Stimulated activated naive B cell treated with anti-CD40 and anti-IgM and Interleukin-4, amounts not matched to agents 10 μg/mL and 1 μg/mL and 100 μg/mL, for 72 hours (primary cell): ENCODE measurements around the gene LSM10.
A peak's percentile ranks its signal among the peaks of the same experiment; 100 is the strongest.

ENCODE experiments used
- ATAC-seq, 2 donors: fragments of 150-1000 bp; cut with Tn5 transposase; replicated peaks; 2 replicates each; pipeline ENCODE4 v1.10.0; 2021; ENCODE audit warnings: moderate library complexity in 1 of 2
- DNase-seq: peaks from one replicate; pipeline ENCODE4 v3.0.0; 2021
- H3K27ac Mint-ChIP-seq: one replicate; pipeline ENCODE4 v1.8.0; 2022; ENCODE audit warnings: mild to moderate bottlenecking, mixed read lengths
- H3K27me3 Mint-ChIP-seq, 2 donors: one replicate each; pipeline ENCODE4 v1.8.0; 2022; ENCODE audit warnings: mixed read lengths in 2 of 2
- H3K36me3 Mint-ChIP-seq, 2 donors: one replicate each; pipeline ENCODE4 v1.8.0; 2022; ENCODE audit warnings: mixed read lengths in 2 of 2, mild to moderate bottlenecking in 1 of 2
- H3K4me1 Mint-ChIP-seq, 2 donors: one replicate each; pipeline ENCODE4 v1.8.0; 2022; ENCODE audit warnings: mixed read lengths in 2 of 2, mild to moderate bottlenecking in 1 of 2
- H3K4me3 Mint-ChIP-seq, 2 donors: one replicate each; pipeline ENCODE4 v1.8.0; 2022; ENCODE audit warnings: mild to moderate bottlenecking in 2 of 2, mixed read lengths in 2 of 2, moderate library complexity in 1 of 2
- H3K9me3 Mint-ChIP-seq, 2 donors: one replicate each; pipeline ENCODE4 v1.8.0; 2022; ENCODE audit warnings: mixed read lengths in 2 of 2, mild to moderate bottlenecking in 1 of 2

LSM10 gene

DNA sequence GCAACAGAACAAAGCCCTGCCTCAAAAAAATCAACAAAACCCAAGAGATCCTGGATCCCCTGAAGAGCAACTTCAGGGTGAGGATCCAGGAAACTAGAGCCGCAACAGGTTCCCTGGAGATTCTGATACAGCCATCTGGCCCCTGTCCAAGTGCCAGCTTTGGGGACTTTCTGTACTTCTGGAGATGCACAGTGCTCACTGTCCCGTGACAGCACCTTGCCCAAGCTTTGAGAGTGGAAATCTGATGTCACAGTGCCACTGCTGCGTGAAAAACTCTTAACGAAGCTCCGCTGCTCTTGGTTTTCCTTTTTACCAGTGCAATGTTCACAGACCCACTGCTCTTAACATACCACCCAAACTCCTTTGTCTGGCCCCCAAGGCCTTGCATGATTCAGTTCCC lies 38.3 kb downstream of the LSM10 start:
- H3K36me3 Mint-ChIP-seq, result peaks cover 38 to 50% of the 10 kb centered on the region in 2 donors
- peak; percentile 83 to 89 for ATAC-seq
- H3K27ac Mint-ChIP-seq, result peak overlapping the region; percentile 95

DNA sequence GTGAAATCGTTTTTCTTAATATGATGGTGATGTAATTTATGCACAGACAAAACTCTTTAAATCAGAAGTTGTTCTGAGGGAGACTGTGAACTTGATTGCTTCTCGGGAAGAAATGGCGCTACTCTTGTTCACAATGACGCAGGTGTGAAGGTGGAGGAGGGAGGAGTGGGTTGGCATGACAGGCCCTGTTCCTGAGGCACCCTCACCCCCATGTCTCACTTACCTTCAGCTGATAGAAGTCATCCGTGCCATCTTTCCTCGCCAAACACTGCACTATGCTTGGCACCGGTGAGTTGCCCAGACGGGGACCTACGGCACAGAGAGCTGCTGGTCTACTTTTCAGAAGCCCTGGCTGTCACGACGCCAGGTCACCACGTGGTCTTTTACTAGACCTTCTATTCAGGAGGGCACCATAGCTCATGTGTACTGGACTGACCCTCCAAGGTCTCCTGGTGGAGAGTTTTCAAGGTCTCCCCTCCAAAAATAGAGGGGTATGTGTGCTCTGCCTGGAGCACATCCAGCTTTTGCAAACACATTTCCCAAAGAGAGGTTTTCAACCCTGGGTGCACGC lies 39.1 kb downstream of the LSM10 start:
- DNase-seq, result no peak
- Mint-ChIP-seq H3K4me1 (peaks cover 18 to 32% of the 10 kb centered on the region in 2 donors), H3K36me3 (peaks cover 44 to 58% of the 10 kb centered on the region in 2 donors), H3K27ac (peak overlapping the region; percentile 95), H3K9me3 (no peaks in the 10 kb centered on the region), H3K4me3 (peak overlapping the region in 1 of 2 donors; percentile 43), H3K27me3 (no peaks in the 10 kb centered on the region)
- no peak for ATAC-seq

More for the DNA sequence above, 38.3 kb downstream of the LSM10 start:
- peaks cover 18 to 32% of the 10 kb centered on the region in 2 donors for H3K4me1 Mint-ChIP-seq
- no peaks in the 10 kb centered on the region for H3K27me3 Mint-ChIP-seq
- no peaks in the 10 kb centered on the region for H3K9me3 Mint-ChIP-seq
- peak overlapping the region; percentile 60 to 70 for H3K4me3 Mint-ChIP-seq
- DNase-seq, result no peak

DNA sequence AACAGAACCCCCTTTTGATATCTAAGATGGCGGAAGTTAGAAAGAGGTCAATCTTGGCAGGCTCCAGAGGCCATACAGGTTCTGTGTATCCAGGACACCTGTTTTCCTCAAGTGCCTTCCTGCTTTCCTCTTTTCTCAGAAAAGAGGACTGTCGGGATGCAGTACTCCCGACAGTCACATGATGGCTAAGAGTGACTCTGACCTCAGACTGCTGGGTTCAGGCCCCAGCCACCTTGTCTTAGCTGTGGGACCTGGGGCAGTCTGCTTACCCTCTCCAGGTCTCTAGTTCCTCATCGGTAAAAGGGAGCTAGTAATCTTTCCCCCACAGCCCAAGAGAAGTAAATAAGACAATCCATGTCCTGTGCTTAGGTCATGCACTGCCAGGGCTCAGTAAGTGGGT lies 41.9 kb downstream of the LSM10 start:
- no peaks in the 10 kb centered on the region for H3K27me3 Mint-ChIP-seq
- ATAC-seq (no peak), DNase-seq (no peak)
- H3K4me1 Mint-ChIP-seq, result peaks cover 29 to 41% of the 10 kb centered on the region in 2 donors
- H3K4me3 Mint-ChIP-seq, result no peak overlapping the region
- H3K36me3 Mint-ChIP-seq, result peaks cover 47 to 61% of the 10 kb centered on the region in 2 donors
- no peaks in the 10 kb centered on the region for H3K9me3 Mint-ChIP-seq
- peak overlapping the region; percentile 70 for H3K27ac Mint-ChIP-seq

DNA sequence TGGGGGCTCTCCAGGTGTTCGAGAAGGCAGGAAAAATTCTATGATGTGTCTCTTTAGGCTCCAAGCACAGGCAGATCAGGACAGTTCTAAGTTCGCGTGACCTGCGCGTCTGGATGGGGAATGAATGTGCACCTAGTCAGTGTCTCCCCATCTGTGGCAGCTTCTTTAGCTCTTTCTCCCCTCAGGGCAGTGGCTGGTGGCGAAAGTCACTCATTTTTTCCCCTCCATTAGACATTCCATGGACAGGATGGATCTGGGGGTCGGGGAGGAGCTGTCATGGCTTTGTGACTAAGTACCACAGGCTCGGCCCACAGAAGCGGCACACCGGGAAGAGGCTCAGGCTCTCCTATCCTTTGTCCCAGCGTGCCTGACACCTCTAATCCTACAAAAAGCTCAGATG lies 43.2 kb downstream of the LSM10 start:
- Mint-ChIP-seq H3K36me3 (peaks cover 42 to 62% of the 10 kb centered on the region in 2 donors), H3K9me3 (no peaks in the 10 kb centered on the region), H3K4me3 (no peak overlapping the region), H3K4me1 (peaks cover 30 to 40% of the 10 kb centered on the region in 2 donors), H3K27me3 (no peaks in the 10 kb centered on the region), H3K27ac (peak overlapping the region; percentile 17)
- no peak for ATAC-seq
- DNase-seq, result no peak

DNA sequence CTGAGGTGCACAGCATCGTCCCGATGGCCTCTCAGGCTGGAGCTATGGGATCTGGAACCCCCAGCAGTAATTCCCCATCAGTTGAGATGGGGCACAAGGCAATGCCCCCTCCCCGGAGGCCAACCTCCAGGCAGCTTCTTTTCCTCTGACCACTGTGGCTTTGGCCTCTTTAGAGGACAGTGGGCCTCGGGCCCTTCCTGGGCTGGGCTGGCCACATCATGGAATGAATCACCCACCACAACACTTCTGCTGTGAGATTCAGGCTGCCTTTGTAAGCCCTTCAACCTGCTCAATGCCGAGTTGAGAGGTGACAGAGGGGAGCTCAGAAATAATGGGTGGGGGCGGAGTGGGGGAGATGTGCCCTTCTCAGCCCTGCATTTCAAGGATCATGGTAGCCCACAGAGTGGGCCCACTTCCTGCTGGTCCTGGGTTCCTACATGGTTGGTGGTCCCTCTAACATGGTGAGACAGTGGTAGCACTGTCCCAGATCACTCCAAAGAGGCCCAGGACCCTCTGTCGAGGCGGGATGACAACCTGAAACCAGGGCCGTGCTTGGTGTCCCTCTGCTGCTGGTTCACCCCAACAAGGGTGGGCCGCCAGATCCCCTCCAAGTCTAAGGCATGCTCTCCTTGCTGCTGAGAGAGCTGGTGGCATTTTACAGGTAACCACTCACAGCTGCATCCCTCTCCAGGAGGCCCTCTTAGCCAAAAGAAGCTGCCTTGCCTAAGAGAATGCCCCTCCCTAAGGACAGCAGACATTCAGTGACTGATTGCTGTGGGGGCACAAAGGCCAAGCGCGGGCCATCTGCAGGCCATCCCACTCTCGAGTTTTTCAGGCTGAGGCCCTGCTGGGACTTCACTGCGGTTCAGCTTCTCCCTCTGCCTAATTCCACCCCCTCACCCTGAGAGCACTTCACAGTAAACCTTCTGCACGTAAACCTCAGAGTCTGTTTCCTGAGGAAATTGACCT lies 44.5 kb downstream of the LSM10 start:
- Mint-ChIP-seq H3K4me3 (no peak overlapping the region), H3K27me3 (no peaks in the 10 kb centered on the region), H3K9me3 (no peaks in the 10 kb centered on the region), H3K27ac (no peak overlapping the region), H3K4me1 (peaks cover 31 to 39% of the 10 kb centered on the region in 2 donors), H3K36me3 (peaks cover 39 to 60% of the 10 kb centered on the region in 2 donors)
- DNase-seq, result no peak
- no peak for ATAC-seq

DNA sequence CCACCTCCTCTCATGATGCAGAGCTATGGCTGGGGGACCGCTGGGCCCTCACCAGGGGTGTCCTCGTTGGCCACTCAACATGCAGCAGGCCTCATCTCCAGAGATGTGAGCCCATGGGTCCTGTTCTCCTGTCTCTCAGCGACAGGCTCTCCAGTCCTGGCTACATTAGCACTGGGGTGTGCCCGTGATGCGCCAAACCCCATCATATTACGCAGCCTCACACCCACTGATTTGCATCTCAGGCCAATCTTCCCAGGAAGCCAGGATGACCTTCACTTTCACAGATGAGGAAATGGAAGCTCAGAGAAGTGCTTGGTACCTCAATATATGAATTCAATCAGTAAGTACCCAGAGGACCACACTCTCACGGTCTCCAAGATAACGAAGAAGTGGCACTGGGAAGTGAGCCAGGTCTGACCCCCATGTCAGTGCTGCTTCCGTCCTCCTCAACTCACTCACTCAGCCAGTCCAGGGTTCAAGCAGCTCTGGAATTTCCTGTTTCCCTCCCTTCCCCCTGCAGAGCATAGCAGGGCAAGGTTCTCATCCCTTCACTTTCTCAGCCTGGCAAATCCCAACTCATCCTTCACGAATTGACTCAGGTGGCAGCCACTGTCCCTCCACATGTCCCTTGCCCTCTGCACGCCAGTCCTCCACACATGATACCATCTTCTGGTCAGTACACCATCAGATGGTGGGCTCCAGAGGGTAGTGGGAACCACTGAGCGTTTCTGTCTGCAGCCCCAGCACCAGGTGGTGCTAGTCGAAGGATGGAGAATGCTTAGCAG lies 45.4 kb downstream of the LSM10 start:
- H3K27ac Mint-ChIP-seq, result no peak overlapping the region
- ATAC-seq, result no peak
- DNase-seq, result no peak
- no peaks in the 10 kb centered on the region for H3K9me3 Mint-ChIP-seq
- peaks cover 37 to 61% of the 10 kb centered on the region in 2 donors for H3K36me3 Mint-ChIP-seq
- no peaks in the 10 kb centered on the region for H3K27me3 Mint-ChIP-seq
- H3K4me1 Mint-ChIP-seq, result peaks cover 31 to 39% of the 10 kb centered on the region in 2 donors
- no peak overlapping the region for H3K4me3 Mint-ChIP-seq

DNA sequence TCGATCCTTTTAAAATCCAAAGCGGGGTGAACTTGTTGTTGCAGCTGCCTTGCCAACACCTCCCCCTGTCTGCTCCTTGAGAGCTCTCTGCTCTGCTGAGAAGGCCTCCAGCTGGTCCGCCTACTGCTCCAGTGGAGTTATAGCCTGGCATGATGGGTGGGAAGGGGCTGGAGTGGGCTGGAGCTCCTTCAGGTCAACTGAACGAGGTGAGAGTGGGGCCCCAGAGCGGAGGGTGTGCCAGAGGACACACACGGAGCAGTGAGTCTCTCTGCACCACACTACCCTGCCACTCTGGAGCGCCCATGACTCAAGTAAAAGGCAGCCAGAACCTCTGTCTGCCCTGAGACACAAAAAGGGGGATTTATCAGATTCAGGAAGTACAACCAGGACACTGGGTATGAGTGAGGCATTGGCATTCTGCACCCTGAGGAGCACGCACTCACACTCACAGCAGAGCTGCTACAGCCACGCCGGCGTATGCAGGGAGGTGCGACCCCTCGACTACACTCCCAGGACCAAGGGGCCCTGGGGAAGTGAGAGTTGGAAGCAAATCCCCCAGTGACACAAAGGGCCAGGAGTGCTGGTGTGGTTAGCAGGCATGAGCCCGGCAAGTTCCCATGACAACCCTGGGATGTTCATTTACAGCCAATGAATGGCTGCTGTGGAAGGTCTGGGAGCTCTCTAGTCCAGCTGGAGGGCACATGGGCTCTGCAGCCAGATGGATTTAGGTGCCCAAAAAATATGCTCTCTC lies 46.3 kb downstream of the LSM10 start:
- DNase-seq (no peak), ATAC-seq (peak; percentile 4 to 18)
- H3K4me1 Mint-ChIP-seq, result peaks cover 31 to 39% of the 10 kb centered on the region in 2 donors
- no peaks in the 10 kb centered on the region for H3K9me3 Mint-ChIP-seq
- peak overlapping the region; percentile 83 for H3K27ac Mint-ChIP-seq
- H3K36me3 Mint-ChIP-seq, result peaks cover 41 to 61% of the 10 kb centered on the region in 2 donors
- H3K4me3 Mint-ChIP-seq, result peak overlapping the region in 1 of 2 donors; percentile 37
- H3K27me3 Mint-ChIP-seq, result no peaks in the 10 kb centered on the region

DNA sequence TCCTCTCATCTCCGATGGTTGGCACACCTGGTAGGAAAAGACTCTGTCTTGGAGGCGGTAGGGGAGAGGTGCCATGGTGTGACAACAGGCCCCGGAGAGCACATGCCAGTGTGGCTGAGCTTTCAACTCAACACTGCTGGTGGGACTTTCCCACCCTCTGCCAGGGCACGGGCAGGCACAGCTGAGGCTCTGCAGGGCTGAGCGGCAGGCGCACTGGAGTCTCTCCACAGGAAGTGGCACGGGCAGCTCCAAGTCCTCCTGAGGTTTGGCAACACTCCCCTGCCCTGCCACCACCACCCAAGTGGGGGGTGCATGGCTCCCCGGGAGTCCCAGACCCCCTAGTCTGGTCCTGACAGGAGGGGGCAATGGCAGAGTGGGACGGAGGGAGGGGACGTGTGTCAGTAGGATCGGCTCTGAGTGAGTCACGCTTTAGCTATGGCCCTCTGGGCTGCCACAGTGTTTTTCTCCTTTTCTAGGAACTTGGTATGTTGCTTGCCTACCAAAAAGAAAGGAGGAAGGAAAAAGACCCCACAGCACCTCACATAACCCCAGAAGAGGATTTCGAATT lies 47.0 kb downstream of the LSM10 start:
- DNase-seq (no peak), ATAC-seq (peak; percentile 77 to 81)
- Mint-ChIP-seq H3K36me3 (peaks cover 44 to 64% of the 10 kb centered on the region in 2 donors), H3K27ac (peak overlapping the region; percentile 32), H3K27me3 (no peaks in the 10 kb centered on the region), H3K4me3 (peak overlapping the region in 1 of 2 donors; percentile 37), H3K9me3 (no peaks in the 10 kb centered on the region), H3K4me1 (peaks cover 31 to 39% of the 10 kb centered on the region in 2 donors)

DNA sequence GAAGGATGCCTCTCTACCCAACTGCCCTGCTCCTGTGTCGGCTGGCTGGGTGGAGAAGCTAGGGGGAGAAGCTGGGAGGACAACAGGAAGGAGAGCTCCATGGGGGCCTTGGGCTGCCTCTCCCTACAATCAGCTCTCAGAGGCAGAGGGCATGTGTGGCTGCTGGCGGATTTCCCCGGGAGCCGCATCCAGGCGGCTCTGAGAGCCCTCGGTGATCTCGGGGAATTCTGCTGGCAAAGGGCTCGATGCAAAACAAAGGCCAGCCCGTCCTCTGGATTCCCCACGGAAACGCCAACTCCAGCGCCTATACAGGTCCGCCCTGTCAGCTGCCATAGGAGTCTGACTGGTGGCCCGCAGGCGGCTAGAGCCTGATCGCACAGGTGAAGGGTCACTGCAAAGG lies 47.9 kb downstream of the LSM10 start:
- ATAC-seq, result no peak

DNA sequence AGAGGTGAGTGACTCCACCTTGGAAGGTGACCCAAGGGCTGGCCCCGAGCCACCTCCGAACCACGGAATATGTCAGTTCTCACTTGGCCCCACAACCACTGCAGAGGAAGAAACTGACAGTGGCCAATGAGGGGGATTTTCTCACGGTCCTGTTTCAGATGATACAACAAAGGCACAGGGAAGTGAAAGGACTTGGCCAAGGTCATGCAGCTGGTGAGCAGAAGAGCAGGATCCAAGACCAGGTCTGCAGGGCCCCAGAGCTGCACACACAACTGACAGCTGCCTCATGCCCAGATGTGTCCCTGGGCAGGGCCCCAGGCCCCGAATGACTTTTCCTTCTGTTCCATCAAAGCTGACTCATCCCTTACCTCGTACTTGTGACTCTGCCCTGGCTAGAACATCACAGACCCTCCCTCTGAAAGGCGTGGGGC lies 48.5 kb downstream of the LSM10 start:
- no peaks in the 10 kb centered on the region for H3K27me3 Mint-ChIP-seq
- H3K4me3 Mint-ChIP-seq, result no peak overlapping the region
- peaks cover 36 to 39% of the 10 kb centered on the region in 2 donors for H3K4me1 Mint-ChIP-seq
- ATAC-seq, result peak; percentile 88 to 91
- no peak overlapping the region for H3K27ac Mint-ChIP-seq
- H3K9me3 Mint-ChIP-seq, result no peaks in the 10 kb centered on the region
- H3K36me3 Mint-ChIP-seq, result peaks cover 47 to 67% of the 10 kb centered on the region in 2 donors
- DNase-seq, result peak; percentile 39

More for the DNA sequence above, 47.9 kb downstream of the LSM10 start:
- Mint-ChIP-seq H3K27me3 (no peaks in the 10 kb centered on the region), H3K9me3 (no peaks in the 10 kb centered on the region), H3K27ac (no peak overlapping the region), H3K4me3 (no peak overlapping the region), H3K36me3 (peaks cover 47 to 66% of the 10 kb centered on the region in 2 donors), H3K4me1 (peaks cover 34 to 39% of the 10 kb centered on the region in 2 donors)
- no peak for DNase-seq

DNA sequence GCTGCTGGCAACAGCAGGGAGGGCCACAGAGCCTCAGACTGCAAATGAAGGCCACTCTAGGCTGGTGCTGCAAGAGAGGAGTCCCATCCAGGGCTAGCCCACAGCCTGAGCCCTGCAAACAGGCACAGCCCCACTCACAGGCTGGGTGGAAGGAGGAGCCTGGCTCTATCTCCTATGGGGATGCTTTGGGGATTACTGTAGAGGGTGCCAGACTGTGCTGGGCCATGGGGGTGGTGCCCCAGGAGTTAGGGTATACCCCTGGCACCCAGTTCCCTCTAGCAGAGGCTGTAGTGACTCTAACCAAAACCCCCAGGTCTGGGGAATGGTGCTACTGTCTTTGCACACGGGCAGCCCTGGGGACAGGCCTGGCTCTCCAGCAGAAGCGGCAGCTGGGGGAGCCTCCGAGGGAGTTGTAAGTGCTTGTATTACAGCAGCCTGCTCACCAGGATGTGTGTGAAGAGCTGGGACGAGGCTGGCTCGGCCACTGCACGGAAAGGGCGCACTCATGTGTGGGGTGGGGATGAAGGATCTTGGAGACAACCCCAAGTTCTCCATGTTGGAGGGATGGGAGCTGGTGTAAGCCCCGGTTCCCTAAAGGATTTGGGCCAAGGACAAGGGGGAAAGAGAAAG lies 50.9 kb downstream of the LSM10 start:
- ATAC-seq (no peak), DNase-seq (no peak)
- Mint-ChIP-seq H3K4me1 (peaks cover 28 to 29% of the 10 kb centered on the region in 2 donors), H3K4me3 (no peak overlapping the region), H3K36me3 (peaks cover 38 to 57% of the 10 kb centered on the region in 2 donors), H3K27me3 (no peaks in the 10 kb centered on the region), H3K9me3 (no peaks in the 10 kb centered on the region), H3K27ac (no peak overlapping the region)

DNA sequence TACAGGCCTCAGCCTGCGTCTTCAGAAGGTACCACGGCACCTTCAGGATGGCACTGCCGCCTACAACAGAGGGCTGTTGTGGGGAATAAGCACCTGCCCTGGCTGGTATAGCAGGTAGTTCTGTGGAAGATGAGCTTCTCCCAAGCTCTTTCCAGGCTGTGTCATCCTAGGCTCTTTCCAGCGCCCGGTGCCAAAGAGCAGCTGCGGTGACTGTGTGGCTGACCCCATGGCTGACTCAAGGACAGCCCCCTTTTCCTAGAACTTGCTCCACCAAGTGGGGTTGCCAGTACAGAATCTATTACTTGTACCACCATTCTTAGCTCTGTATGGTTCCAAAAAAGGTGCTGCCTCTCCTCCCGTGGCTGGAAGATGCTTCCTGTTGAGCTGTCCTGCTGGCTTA lies 52.4 kb downstream of the LSM10 start:
- ATAC-seq (no peak), DNase-seq (no peak)
- no peak overlapping the region for H3K27ac Mint-ChIP-seq
- H3K4me1 Mint-ChIP-seq, result peaks cover 14 to 20% of the 10 kb centered on the region in 2 donors
- no peaks in the 10 kb centered on the region for H3K27me3 Mint-ChIP-seq
- H3K4me3 Mint-ChIP-seq, result no peak overlapping the region
- H3K36me3 Mint-ChIP-seq, result peaks cover 39 to 61% of the 10 kb centered on the region in 2 donors
- H3K9me3 Mint-ChIP-seq, result no peaks in the 10 kb centered on the region

DNA sequence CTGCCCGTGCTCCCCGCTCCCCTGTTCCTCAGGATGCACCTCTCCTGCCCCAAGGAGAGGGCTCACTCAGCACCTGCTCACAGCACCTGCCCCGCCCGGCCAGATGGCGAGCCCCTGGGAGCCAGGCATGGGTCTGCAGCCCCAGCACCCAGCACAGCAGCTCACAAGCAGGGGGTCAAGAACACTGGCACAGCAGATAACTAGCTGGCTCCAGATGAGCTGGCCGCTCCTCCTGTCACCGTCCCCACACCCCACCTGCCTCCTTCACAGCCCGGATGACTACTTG lies 53.4 kb downstream of the LSM10 start:
- DNase-seq (no peak), ATAC-seq (no peak)
- H3K27me3 Mint-ChIP-seq, result no peaks in the 10 kb centered on the region
- H3K9me3 Mint-ChIP-seq, result no peaks in the 10 kb centered on the region
- H3K36me3 Mint-ChIP-seq, result peaks cover 45 to 60% of the 10 kb centered on the region in 2 donors
- no peak overlapping the region for H3K27ac Mint-ChIP-seq
- H3K4me1 Mint-ChIP-seq, result peaks cover 5 to 16% of the 10 kb centered on the region in 2 donors
- no peak overlapping the region for H3K4me3 Mint-ChIP-seq
